ENCODE measurements around the gene CRYBG3.
"Not testable (repeated sequence)": the region's sequence is repeated elsewhere in the genome, so short reads cannot be mapped to it uniquely, and the experiment has no call there.

CRYBG3 gene

GRCh38 chr3:97827741-97828471, 6.1 kb downstream of the CRYBG3 start:
- no peak for TF ChIP-seq CTCF (IDR thresholded peaks at IDR 0.05; ENCODE audit: low read depth, low read length)

DNA sequence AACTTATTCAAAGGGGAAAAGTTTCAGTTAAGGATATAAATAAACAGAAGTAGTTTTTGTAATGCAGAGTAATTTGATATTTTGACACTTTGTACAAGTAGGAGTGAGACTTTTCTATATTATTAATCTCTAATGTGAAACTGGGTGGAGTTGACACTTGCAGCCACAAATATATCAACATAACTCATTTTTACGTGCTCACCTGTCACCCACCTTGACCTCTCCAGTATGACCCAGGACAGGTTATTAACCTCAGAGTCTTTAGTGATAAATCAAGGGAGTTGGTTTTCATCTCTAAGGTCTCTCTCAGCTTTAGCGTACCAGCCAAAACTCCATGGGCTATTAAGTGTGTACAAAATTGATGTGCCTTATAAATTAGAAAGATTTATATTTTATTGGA, 7.4 kb downstream of the CRYBG3 start:
- no peak for DNase-seq (ENCODE audit: low read depth)
- no peak for TF ChIP-seq MYC (IDR thresholded peaks at IDR 0.05; ENCODE audit: low read depth, low read length)
- TF ChIP-seq CTCF (IDR thresholded peaks at IDR 0.05; ENCODE audit: low read depth, low read length), result no peak
- TF ChIP-seq POLR2A (IDR thresholded peaks at IDR 0.05; ENCODE audit: extremely low read depth, insufficient read length), result no peak
- TF ChIP-seq MAX (IDR thresholded peaks at IDR 0.05; ENCODE audit: low read depth, low read length), result no peak
- H3K4me3 ChIP-seq (ENCODE audit: low read depth, low read length), result no peak overlapping the region

More at GRCh38 chr3:97827741-97828471, 6.1 kb downstream of the CRYBG3 start:
- DNase-seq (ENCODE audit: low read depth), result no peak
- no peak overlapping the region for H3K4me3 ChIP-seq (ENCODE audit: low read depth, low read length)

GRCh38 chr3:97830638-97831037, 8.8 kb downstream of the CRYBG3 start:
- TF ChIP-seq MAX (IDR thresholded peaks at IDR 0.05; ENCODE audit: low read depth, low read length), result no peak
- TF ChIP-seq MYC (IDR thresholded peaks at IDR 0.05; ENCODE audit: low read depth, low read length), result no peak
- TF ChIP-seq CTCF (IDR thresholded peaks at IDR 0.05; ENCODE audit: low read depth, low read length), result no peak
- TF ChIP-seq POLR2A (IDR thresholded peaks at IDR 0.05; ENCODE audit: extremely low read depth, insufficient read length), result no peak
- no peak for DNase-seq (ENCODE audit: low read depth)

GRCh38 chr3:97831140-97831539, 9.3 kb downstream of the CRYBG3 start:
- TF ChIP-seq POLR2A (IDR thresholded peaks at IDR 0.05; ENCODE audit: extremely low read depth, insufficient read length), result no peak
- no peak for TF ChIP-seq MYC (IDR thresholded peaks at IDR 0.05; ENCODE audit: low read depth, low read length)
- TF ChIP-seq MAX (IDR thresholded peaks at IDR 0.05; ENCODE audit: low read depth, low read length), result no peak
- no peak for TF ChIP-seq CTCF (IDR thresholded peaks at IDR 0.05; ENCODE audit: low read depth, low read length)
- no peak overlapping the region for H3K4me3 ChIP-seq (ENCODE audit: low read depth, low read length)
- no peak for DNase-seq (ENCODE audit: low read depth)

More at GRCh38 chr3:97830638-97831037, 8.8 kb downstream of the CRYBG3 start:
- H3K4me3 ChIP-seq (ENCODE audit: low read depth, low read length), result no peak overlapping the region

DNA sequence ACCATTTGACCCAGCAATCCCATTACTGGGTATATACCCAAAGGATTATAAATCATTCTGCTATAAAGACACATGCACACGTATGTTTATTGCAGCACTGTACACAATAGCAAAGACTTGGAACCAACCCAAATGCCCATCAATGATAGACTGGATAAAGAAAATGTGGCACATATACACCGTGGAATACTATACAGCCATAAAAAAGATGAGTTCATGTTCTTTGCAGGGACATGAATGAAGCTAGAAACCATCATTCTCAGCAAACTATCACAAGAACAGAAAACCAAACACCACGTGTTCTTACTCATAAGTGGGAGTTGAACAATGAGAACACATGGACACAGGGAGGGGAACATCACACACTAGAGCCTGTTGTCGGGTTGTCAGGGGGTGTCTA, 11.4 kb downstream of the CRYBG3 start:
- not testable (repeated sequence) for DNase-seq (ENCODE audit: low read depth); H3K4me3 ChIP-seq (ENCODE audit: low read depth, low read length)

GRCh38 chr3:97835761-97836160, 13.9 kb downstream of the CRYBG3 start:
- TF ChIP-seq MAX (IDR thresholded peaks at IDR 0.05; ENCODE audit: low read depth, low read length) (no peak), POLR2A (IDR thresholded peaks at IDR 0.05; ENCODE audit: extremely low read depth, insufficient read length) (no peak), MYC (IDR thresholded peaks at IDR 0.05; ENCODE audit: low read depth, low read length) (no peak), CTCF (IDR thresholded peaks at IDR 0.05; ENCODE audit: low read depth, low read length) (no peak)
- DNase-seq (ENCODE audit: low read depth), result no peak
- H3K4me3 ChIP-seq (ENCODE audit: low read depth, low read length), result no peak overlapping the region
